BE2C (cell line): ENCODE data around the gene COMT.

Experiments used
- DNase-seq: peaks from one replicate; pipeline ENCODE4 v3.0.0-alpha.2; 2020
- H3K27me3 ChIP-seq: fragments of 250-450 bp; sonication (Bioruptor Pico); 2 replicates; pipeline ENCODE4 v1.5.1; 2020; ENCODE audit warnings: mild to moderate bottlenecking
- H3K36me3 ChIP-seq: fragments of 250-450 bp; sonication (Bioruptor Pico); 2 replicates; pipeline ENCODE4 v1.5.1; 2020; ENCODE audit warnings: mild to moderate bottlenecking
- H3K4me1 ChIP-seq: fragments of 250-450 bp; sonication (Bioruptor Pico); 2 replicates; pipeline ENCODE4 v1.5.1; 2020
- H3K4me3 ChIP-seq: 2 replicates; pipeline ENCODE4 v1.5.1; 2011; ENCODE audit warnings: low read depth, low read length
- H3K9me3 ChIP-seq: fragments of 250-450 bp; sonication (Bioruptor Pico); 2 replicates; pipeline ENCODE4 v1.5.1; 2020
- CTCF ChIP-seq: IDR thresholded peaks from 2 replicates; pipeline ENCODE4 v1.5.1; 2012; ENCODE audit warnings: mild to moderate bottlenecking, low read depth, low read length

The COMT gene

GRCh38 chr22:19986410-19987341, 45.1 kb downstream of the COMT start:
- H3K27me3 ChIP-seq: no peaks in the 10 kb centered on the region
- no peaks in the 10 kb centered on the region for H3K9me3 ChIP-seq
- peaks cover 55% of the 10 kb centered on the region for H3K4me1 ChIP-seq
- DNase-seq: peak; percentile 91
- peak overlapping the region; percentile 83 for H3K4me3 ChIP-seq
- TF ChIP-seq CTCF: no peak
- H3K36me3 ChIP-seq: peaks cover 37% of the 10 kb centered on the region

- no peaks in the 10 kb centered on the region for H3K9me3 ChIP-seq
- H3K36me3 ChIP-seq: peaks cover 27% of the 10 kb centered on the region
- peak; percentile 12 for DNase-seq
- H3K4me3 ChIP-seq: no peak overlapping the region
- no peaks in the 10 kb centered on the region for H3K27me3 ChIP-seq
- no peak for TF ChIP-seq CTCF
- peaks cover 65% of the 10 kb centered on the region for H3K4me1 ChIP-seq
Observed at GRCh38 chr22:19987394-19988306, 46.1 kb downstream of the COMT start.

- H3K4me1 ChIP-seq: peaks cover 69% of the 10 kb centered on the region
- H3K9me3 ChIP-seq: no peaks in the 10 kb centered on the region
- no peak for DNase-seq
- no peaks in the 10 kb centered on the region for H3K27me3 ChIP-seq
- H3K36me3 ChIP-seq: peaks cover 20% of the 10 kb centered on the region
- H3K4me3 ChIP-seq: no peak overlapping the region
- no peak for TF ChIP-seq CTCF
Observed at GRCh38 chr22:19988331-19988808, 46.8 kb downstream of the COMT start.

- no peak overlapping the region for H3K4me3 ChIP-seq
- H3K4me1 ChIP-seq: peaks cover 61% of the 10 kb centered on the region
- H3K36me3 ChIP-seq: peaks cover 15% of the 10 kb centered on the region
- no peak for DNase-seq
- TF ChIP-seq CTCF: no peak
- H3K27me3 ChIP-seq: no peaks in the 10 kb centered on the region
- H3K9me3 ChIP-seq: no peaks in the 10 kb centered on the region
Observed at GRCh38 chr22:19988965-19989724, 47.6 kb downstream of the COMT start.

GRCh38 chr22:19989725-19990067, 48.1 kb downstream of the COMT start:
- Histone ChIP-seq H3K4me1 (peaks cover 56% of the 10 kb centered on the region), H3K27me3 (no peaks in the 10 kb centered on the region), H3K9me3 (no peaks in the 10 kb centered on the region), H3K36me3 (peaks cover 11% of the 10 kb centered on the region), H3K4me3 (no peak overlapping the region)
- no peak for TF ChIP-seq CTCF
- no peak for DNase-seq
